NCI-H526 treated with DMSO at 0.1 percent for 48 hours (cell line): ENCODE measurements around the gene SH3GLB2.
"Not testable (repeated sequence)": the region's sequence is repeated elsewhere in the genome, so short reads cannot be mapped to it uniquely, and the experiment has no call there.

ENCODE experiments used
- DNase-seq: peaks from one replicate; lab custom pipeline; 2025; lab: John Stamatoyannopoulos, UW

Gene SH3GLB2

DNA sequence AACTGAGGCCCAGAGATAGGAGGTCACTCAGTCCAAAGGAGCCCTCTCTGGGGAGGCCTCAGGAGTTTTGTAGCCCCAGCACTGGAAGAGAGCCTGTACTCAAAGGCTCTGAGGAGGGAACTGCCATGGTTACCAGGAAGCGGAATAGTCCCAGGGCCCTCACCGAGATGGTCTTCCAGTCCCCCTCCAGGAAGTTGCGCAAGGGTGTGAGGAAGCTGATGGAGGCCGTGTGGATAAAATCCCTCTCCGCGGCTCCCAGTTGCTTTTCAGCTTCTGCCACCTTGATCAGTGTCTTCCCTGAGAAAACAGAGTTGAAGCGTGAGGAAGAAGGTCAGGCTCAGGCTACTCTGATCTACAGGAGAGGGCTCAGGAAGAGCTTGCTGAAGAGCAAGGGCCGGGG, 13.5 kb downstream of the SH3GLB2 start:
- no peak for DNase-seq

DNA sequence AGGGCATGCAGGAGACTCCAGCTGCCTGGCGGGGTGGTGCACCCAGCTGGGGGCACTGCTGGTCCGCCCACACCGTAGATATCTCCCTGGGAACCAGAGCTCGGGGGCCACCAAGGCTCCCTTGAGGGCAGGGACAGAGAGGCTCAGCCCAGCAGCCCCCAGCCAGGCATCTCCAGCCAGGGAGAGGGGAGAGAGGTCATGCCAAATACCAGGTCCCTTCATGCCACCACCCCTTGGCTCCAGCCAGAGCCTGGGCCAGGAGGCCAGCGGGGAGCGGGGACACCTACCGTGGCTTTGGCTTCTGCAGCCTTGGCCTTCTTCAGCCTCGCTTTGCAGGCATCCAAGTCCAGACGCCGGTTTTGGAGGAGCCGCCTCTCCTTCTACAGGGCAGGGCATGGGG, 14.0 kb downstream of the SH3GLB2 start:
- DNase-seq, result no peak

DNA sequence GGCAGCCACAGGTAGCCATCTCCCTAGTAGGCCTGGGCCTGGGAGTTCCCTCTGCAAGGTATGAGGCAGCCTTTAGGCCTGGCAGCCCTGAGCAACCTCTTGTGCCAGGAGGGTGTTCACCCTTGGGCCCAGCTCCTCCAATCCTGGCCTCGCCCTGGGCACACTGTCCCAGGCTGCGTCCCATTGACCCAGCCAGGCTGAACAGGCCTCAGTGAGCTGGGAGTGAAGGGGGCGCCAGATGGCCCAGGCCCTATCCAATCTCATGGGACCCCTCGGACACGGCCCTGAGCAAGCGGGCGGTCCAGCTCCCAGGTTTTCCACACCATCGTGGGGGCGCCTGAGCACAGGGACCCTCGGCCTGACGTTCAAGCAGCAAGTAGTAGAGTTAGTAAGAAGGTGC, 14.5 kb downstream of the SH3GLB2 start:
- DNase-seq, result no peak

- DNase-seq, result no peak
Observed at GRCh38 chr9:129012893-129013448, 15.2 kb downstream of the SH3GLB2 start.

GRCh38 chr9:129012343-129012742, 15.8 kb downstream of the SH3GLB2 start:
- no peak for DNase-seq

- no peak for DNase-seq
Observed at GRCh38 chr9:129011761-129012181, 16.4 kb downstream of the SH3GLB2 start.

DNA sequence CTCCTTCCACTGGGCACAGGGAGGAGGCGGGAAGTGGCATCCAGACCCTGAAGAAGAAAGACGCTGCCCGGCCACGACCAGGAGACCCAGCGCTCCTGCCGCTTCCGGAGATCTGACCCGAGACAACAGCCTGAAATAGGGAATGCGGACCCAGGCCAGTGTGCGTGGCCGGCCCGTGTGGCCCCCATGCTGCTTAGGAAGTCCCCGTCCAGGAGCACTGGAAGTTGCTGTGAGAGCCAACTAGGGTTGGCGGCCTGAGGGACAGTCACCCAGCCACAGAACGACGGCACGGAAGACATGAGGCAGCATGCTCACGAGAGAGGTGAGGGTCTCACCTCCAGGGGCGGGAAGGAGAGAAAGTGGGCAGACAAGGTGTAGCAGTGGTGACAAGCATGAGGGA, 17.0 kb downstream of the SH3GLB2 start:
- no peak for DNase-seq

DNA sequence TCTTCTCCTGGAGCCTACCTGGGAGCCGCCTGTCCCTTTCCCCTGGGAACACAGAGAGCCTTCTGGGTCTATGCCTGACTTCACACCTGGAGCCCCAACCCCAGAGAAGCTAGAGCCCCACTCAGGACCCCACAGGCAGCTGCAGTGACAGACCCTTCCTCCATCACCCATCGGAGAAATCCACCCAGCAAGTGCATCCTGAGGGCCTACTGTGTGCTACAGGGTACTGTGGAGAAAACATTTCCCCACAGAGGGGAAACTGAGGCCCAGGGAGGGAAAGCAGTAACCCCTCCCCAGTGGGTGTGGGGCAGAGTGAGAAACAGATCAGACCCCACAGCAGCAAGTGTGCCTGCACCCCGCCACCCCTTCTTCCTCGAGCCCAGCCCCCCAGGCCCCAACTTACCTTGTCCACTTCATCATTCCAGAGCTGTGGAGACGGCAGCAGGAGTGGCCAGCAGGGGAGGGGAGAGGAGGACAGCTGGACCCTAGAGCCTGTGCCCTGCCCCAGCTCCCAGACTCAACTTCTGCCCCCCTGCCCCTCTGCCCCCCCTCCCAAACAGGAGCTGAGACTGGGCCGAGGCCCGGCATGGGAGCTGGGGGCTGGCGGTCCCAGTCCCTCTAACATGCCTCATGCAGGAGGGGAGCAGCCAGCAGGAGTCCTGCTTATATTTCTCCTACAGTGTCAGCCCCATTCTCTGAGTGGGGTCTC, 17.7 kb downstream of the SH3GLB2 start:
- DNase-seq, result no peak

GRCh38 chr9:129009584-129010141, 18.5 kb downstream of the SH3GLB2 start:
- no peak for DNase-seq

- DNase-seq, result no peak
Observed at GRCh38 chr9:129008986-129009583, 19.0 kb downstream of the SH3GLB2 start.

- DNase-seq, result no peak
Observed at GRCh38 chr9:129008469-129008965, 19.6 kb downstream of the SH3GLB2 start.

- DNase-seq, result no peak
Observed at GRCh38 chr9:129007766-129008468, 20.2 kb downstream of the SH3GLB2 start.

DNA sequence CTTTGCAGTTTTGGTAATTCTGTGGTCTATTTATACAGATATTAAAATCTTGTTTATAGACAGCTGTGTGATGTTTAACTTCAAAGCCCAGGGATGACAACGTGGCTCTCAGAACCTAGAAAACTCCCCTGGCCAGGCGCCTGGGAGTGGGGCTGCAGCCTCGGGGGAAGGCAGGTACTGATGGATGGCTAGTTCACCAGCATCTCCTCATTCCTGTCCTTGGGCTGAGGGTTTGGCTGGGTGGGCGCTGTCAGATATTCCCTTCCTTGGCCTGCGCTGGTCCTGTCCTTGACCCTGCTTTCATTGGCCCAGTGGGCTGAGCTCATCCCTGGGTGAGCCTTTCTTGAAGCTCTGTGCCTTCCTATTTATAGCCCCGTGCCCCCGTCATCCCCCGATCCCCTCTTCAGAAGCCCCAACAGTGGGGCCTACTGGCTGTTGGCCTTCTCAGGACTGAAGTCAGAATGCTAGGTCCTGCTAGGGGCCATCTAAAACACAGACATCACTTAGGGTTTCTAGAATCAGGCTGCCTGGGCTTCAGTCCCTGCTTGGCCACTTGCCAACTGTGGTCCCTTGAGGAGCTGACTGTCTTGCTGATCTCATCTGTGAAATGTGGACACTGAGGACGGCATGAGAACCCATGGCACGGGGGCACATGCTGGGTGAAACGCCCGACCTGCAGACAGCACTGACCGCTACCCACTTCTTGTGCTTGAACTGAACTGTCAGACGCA, 20.9 kb downstream of the SH3GLB2 start:
- DNase-seq, result no peak

- peak; percentile 15 for DNase-seq
Observed at GRCh38 chr9:129006328-129007034, 21.6 kb downstream of the SH3GLB2 start.

DNA sequence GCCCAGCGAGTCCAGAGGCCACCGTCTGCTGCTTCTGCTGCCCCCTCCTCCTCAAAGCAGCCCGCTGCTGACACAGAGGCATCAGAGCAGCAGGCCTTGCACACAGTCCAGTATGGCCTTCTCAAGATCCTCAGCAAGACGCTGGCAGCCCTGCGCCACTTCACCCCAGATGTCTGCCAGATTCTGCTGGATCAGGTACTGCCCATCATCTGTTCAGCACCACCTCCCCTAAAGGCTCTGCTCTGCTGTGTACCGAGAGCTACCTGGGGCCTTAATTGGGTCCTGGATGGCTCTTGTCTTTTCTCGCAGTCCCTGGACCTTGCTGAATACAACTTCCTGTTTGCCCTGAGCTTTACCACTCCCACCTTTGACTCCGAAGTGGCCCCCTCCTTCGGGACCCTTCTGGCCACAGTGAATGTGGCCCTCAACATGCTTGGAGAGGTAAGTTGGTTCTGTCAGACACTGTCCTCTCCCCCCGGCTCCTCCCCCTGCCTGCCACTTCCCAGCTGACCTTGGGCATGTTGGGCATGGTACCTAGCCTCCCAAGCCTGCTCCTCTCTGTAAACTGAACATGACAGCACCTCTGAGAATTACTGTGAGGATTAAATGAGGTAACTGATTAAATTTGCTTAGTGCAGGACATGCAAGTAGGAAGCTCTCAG, 22.7 kb downstream of the SH3GLB2 start:
- DNase-seq, result no peak

DNA sequence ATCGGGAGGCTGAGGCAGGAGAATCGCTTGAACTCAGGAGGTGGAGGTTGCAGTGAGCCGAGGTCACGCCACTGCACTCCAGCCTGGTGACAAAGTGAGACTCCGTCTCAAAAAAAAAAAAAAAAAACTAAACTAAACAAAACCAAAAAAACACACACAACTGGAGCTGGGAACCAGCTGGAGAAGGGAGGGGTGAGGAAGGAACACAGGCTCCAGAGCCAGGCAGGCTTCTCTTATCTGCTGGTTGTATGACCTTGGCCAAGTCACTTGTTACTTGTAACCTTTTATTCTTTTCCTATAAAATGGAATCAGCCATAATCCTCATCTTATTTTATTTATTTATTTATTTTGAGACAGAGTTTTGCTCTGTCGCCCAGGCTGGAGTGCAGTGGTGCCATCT, 24.0 kb downstream of the SH3GLB2 start:
- not testable (repeated sequence) for DNase-seq

GRCh38 chr9:129002992-129003391, 25.1 kb downstream of the SH3GLB2 start:
- DNase-seq, result no peak

DNA sequence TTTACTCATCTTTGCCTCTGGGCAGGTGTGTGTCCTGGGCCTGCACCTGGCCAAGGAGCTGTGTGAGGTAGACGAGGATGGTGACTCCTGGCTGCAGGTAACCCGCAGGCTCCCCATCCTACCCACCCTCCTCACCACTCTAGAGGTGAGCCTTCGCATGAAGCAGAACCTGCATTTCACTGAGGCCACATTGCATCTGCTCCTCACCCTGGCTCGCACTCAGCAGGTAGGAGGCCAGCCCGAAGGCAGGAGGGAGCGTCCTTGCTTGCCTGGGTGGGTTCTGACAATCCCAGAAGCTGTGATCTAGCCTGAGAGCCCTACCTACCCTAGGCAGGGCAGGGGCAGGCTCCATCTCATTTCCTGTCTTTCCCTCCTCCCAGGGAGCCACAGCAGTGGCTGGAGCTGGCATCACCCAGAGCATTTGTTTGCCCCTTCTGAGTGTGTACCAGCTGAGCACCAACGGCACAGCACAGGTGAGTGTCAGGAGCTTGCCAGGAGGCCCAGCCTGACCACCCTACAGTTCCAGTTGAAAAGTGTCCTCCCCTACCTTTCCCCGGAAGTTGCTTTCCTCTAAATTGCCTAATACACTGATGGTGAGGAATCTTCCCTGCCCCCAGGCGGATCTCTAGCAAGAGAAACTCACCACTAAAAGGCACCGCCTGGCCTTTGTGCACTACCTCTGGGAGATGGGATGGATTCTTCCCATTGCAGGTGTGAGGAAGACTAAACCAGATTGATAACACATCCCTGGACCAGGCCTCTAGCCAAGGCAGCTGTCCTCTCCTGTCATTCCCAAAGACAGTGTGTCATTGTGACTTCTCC, 26.4 kb downstream of the SH3GLB2 start:
- DNase-seq, result no peak

GRCh38 chr9:128999581-129000206, 28.4 kb downstream of the SH3GLB2 start:
- DNase-seq, result no peak
